Measurements from ENCODE around the gene NUCB1.
"Not testable (repeated sequence)": the region's sequence is repeated elsewhere in the genome, so short reads cannot be mapped to it uniquely, and the experiment has no call there.

The NUCB1 gene

GRCh38 chr19:48874303-48875135 lies 25.6 kb upstream of the NUCB1 start:
- H3K4me3 ChIP-seq (ENCODE audit: low read depth, low read length) = peak overlapping the region; percentile 100
- TF ChIP-seq CTCF (IDR thresholded peaks at IDR 0.05; ENCODE audit: low read depth, low read length) = no peak
- in situ Hi-C loops (cut with HindIII; ENCODE audit: low sequenced_read_pairs) = no loop called here
- peak; percentile 47 for DNase-seq (ENCODE audit: low read depth, low spot score)

- DNase-seq (ENCODE audit: low read depth, low spot score); in situ Hi-C loops (cut with HindIII; ENCODE audit: low sequenced_read_pairs): not testable (repeated sequence)
- peak overlapping the region; percentile 100 for H3K4me3 ChIP-seq (ENCODE audit: low read depth, low read length)
Observed at GRCh38 chr19:48876043-48876981, 23.8 kb upstream of the NUCB1 start.

GRCh38 chr19:48877855-48878195 lies 22.3 kb upstream of the NUCB1 start:
- TF ChIP-seq CTCF (IDR thresholded peaks at IDR 0.05; ENCODE audit: low read depth, low read length) = no peak
- in situ Hi-C loops (cut with HindIII; ENCODE audit: low sequenced_read_pairs) = no loop called here
- DNase-seq (ENCODE audit: low read depth, low spot score) = no peak
- H3K4me3 ChIP-seq (ENCODE audit: low read depth, low read length) = no peak overlapping the region

- in situ Hi-C loops (cut with HindIII; ENCODE audit: low sequenced_read_pairs) = no loop called here
- no peak for DNase-seq (ENCODE audit: low read depth, low spot score)
- no peak overlapping the region for H3K4me3 ChIP-seq (ENCODE audit: low read depth, low read length)
- no peak for TF ChIP-seq CTCF (IDR thresholded peaks at IDR 0.05; ENCODE audit: low read depth, low read length)
Observed at GRCh38 chr19:48878196-48879024, 21.7 kb upstream of the NUCB1 start.

- TF ChIP-seq CTCF (IDR thresholded peaks at IDR 0.05; ENCODE audit: low read depth, low read length) = no peak
- no peak for DNase-seq (ENCODE audit: low read depth, low spot score)
- in situ Hi-C loops (cut with HindIII; ENCODE audit: low sequenced_read_pairs) = no loop called here
Observed at GRCh38 chr19:48879025-48879637, 21.0 kb upstream of the NUCB1 start.

GRCh38 chr19:48879696-48880095 lies 20.4 kb upstream of the NUCB1 start:
- in situ Hi-C loops (cut with HindIII; ENCODE audit: low sequenced_read_pairs); DNase-seq (ENCODE audit: low read depth, low spot score); H3K4me3 ChIP-seq (ENCODE audit: low read depth, low read length): not testable (repeated sequence)

More at GRCh38 chr19:48879025-48879637, 21.0 kb upstream of the NUCB1 start:
- H3K4me3 ChIP-seq (ENCODE audit: low read depth, low read length) = no peak overlapping the region

Data from astrocyte of the spinal cord (primary cell).